GM12801 (cell line): ENCODE data around the gene OR2Z1.

Experiments
- TF ChIP-seq, protein P1 (sequence below): IDR thresholded peaks from one replicate; pipeline ENCODE4 v1.5.1; 2011; ENCODE audit warnings: control low read depth; ENCODE audit not compliant: insufficient read length; ENCODE audit errors: extremely low read depth

Gene OR2Z1

DNA sequence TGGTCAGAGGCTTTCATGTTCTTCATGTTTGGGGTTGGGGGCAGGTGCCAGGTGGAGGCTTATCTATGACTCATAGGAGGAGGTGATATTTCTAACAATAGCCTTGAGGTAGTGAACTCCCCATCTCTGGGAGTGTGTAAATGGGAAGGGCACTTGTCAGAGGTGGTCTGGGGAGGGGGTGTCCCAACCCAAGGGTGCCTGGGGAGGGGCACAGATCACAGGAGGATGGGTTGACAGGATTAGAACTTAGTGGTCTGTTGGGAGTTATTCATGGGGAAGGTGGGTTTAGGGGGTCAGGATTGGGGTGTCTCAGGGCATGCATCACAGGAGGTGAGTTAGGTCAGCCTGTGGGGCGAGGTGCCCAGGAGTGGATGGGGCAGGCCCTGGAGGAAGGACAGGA lies 24.4 kb upstream of the OR2Z1 start:
- TF ChIP-seq, protein P1, sequence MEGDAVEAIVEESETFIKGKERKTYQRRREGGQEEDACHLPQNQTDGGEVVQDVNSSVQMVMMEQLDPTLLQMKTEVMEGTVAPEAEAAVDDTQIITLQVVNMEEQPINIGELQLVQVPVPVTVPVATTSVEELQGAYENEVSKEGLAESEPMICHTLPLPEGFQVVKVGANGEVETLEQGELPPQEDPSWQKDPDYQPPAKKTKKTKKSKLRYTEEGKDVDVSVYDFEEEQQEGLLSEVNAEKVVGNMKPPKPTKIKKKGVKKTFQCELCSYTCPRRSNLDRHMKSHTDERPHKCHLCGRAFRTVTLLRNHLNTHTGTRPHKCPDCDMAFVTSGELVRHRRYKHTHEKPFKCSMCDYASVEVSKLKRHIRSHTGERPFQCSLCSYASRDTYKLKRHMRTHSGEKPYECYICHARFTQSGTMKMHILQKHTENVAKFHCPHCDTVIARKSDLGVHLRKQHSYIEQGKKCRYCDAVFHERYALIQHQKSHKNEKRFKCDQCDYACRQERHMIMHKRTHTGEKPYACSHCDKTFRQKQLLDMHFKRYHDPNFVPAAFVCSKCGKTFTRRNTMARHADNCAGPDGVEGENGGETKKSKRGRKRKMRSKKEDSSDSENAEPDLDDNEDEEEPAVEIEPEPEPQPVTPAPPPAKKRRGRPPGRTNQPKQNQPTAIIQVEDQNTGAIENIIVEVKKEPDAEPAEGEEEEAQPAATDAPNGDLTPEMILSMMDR, result no peak

DNA sequence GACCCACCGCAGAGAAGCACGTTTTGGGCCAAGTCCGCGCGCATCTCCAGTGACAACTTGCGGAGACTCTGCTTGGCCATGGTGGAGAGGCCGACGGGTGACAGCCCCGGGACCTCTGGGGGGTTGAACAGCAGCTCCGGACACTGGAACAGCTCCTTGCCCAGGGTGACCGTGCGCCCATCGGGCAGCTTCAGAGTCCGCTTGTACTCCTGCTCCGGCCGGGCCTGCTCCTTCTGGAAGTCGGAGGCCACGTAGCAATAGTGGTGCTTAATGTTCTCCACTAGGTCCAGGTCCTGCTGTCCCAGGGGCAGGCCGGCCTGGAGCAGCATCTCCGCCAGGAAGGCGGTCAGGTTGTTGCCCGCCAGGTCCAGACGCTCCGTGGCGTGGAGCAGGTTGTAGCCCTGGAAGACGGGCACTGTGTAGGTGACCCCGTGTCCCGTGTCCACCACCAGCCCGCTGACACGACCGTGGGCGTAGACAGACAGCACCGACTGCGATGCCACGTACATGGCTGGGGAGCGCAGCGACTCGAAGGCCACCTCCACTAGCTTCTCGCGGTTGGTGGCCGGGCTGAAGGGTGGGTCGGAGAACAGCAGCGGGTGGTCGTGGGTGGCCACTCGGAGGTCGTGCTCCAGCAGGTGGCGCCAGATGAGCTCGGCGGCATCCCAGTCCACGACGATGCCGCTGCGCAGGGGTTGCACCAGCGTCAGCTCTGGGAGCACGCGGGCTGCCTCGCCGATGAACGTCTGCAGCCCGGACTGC lies 23.6 kb upstream of the OR2Z1 start:
- TF ChIP-seq, protein P1, result no peak

DNA sequence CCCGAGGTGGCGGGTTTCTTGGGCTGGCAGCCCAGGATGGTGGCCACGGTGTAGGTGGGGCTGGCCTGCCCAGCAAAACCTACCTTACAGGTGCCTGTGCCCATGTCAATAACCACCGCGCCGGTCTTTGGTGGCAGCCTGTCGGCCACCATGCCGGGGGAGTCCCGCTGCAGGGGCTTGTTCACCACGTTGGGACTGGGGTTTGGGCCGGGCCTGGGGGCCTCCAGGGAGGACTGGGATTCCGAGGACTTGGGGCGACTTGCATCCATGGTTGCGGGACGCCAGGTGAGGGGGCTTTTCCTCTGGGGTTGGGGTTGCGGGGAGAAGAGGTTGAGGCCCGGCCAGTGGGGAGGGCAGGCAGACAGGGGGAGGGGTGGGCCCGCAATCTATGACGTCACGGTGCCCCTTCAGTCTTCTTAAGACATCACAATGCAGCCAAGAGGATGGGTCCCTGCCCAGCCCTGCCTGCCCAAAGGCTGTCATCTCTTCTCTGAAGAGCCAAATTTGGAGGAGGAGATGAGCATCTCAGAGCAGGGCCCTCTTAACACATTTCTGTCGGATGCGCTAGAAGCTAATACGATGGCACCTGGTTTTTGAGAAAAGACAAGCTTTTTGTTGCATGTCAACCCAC lies 22.9 kb upstream of the OR2Z1 start, which contains the start of gene ACTL9:
Gene ACTL9 (minus strand): TSS at position 363 of the 631 bp plus-strand sequence. CDS start 94 bp downstream, at position 269.
- TF ChIP-seq, protein P1, result no peak

DNA sequence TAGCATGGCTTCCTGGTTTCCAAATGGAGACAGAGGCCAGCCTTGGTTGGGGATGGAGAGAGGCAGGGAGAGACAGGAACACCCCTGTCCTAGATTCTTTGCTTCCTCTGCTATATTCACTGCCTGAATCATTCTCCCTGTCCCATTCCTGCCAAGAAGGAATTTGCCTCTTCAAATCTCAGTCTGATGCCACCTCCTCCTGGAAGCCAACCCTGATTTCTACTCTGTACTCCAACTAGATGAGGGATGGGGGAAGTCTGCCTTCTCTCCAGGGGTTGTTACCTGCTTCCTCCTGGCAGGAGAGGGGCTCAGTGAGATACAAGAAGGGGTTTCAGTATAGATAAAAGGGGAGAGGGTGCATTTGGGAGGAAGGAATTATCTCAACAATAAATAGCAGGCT lies 21.5 kb upstream of the OR2Z1 start:
- TF ChIP-seq, protein P1, result no peak

DNA sequence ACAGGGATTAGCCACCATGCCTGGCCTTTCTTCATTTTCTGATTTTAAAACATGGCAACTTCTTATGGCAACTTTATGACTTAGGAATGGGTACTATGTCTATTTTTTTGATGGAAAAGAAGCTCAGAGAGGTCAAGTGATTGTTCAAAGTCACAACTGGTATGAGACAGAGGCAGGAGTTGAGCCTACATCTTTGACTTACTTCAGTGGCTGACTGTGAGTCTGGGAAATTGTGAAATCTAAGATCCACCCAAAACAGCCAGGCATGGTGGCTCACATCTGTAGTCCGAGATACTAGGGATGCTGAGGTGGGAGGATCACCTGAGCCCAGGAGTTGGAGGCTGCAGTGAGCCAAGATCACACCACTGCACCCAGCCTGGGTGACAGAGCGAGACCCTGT lies 20.5 kb upstream of the OR2Z1 start:
- TF ChIP-seq, protein P1, result no peak

DNA sequence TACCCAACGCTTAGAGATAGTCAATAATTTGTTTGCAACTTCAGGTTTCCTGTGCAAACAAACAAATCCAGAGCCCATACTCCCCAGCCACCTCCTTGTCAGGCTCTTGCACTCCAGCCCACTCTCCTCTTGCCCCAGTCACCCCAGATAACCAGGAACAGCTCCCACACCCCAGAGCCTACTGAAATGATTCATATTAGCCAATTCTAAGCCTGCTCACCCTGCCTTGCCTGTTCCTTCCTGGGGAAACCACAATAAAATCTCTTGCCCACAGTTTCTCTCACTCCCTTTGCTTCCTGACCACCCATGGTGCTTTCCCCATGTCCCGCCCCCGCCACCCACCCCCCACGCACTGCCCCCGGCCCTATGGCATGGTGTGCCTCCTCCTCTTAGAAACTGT lies 19.1 kb upstream of the OR2Z1 start:
- TF ChIP-seq, protein P1, result no peak

DNA sequence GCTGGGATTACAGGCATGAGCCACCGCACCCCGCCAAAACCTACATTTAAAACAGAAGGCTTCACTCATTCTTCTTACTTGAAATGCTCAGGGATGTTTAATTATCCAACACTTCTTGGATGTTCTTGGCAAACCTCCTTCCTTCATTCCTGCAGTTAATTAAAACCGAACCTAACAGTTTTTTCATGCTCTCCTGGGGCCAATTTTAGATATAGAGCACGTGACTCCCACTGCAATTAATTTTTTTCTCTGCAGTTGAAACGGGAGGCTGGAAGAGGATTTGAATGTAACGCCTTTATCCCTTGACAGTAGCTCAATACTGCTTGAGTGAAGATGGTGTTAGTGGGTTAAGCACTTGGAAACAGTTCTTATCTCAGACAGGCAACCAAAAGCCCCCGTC lies 18.2 kb upstream of the OR2Z1 start:
- TF ChIP-seq, protein P1, result no peak
